Measurements from ENCODE around the gene POT1. TPM values are rescaled to one million over a fixed set of nuclear protein-coding genes. Genes with fewer than 3 reads are reported as not detected.
A peak's percentile ranks its signal among the peaks of the same experiment; 100 is the strongest.
"Not testable (repeated sequence)": the region's sequence is repeated elsewhere in the genome, so short reads cannot be mapped to it uniquely, and the experiment has no call there.

POT1 gene
- total RNA-seq, 1 experiment from 2014 or later: 22.7 TPM

DNA sequence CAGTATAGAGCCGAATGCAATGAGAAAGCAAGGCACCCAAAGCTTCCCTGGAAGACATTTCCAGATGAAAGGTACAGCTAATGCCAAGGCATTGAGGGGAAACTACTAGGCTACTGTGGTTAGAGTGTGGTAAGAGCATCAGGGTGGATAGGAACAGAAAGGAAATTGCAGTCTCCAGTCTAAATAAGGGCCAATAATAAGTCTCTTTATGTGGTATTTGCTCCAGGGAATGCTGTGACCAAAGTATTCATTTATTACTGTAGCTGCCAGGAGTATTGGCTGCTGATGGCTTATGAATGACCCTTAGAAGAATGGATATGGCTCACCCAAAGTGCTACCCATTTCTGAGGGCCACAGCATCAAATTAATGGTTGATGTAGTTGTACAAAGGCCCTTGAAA, 30.1 kb upstream of the POT1 start:
- CTCF ChIA-PET: no interaction called here
- Histone ChIP-seq H3K36me3 (ENCODE audit: insufficient read depth, low read length, poor library complexity, severe bottlenecking) (no peaks in the 10 kb centered on the region), H3K4me1 (ENCODE audit: insufficient read depth, low read length, poor library complexity, severe bottlenecking) (peaks cover 4% of the 10 kb centered on the region), H3K27me3 (replicated peaks; ENCODE audit: insufficient read depth, low read depth, low read length, poor library complexity) (no peaks in the 10 kb centered on the region), H3K9me3 (ENCODE audit: low read depth, low read length, poor library complexity, severe bottlenecking) (no peaks in the 10 kb centered on the region), H3K27ac (ENCODE audit: low read depth, low read length, poor library complexity, severe bottlenecking) (no peak overlapping the region), H3K4me3 (ENCODE audit: low read depth, low read length, poor library complexity, severe bottlenecking) (no peak overlapping the region)
- TF ChIP-seq CTCF (conservative IDR thresholded peaks at IDR 0.05; ENCODE audit: low read depth, low read length): no peak
- no peak for TF ChIP-seq EZH2 (IDR thresholded peaks at IDR 0.05; ENCODE audit: borderline replicate concordance, low read depth, low read length, poor library complexity, severe bottlenecking)
- POLR2A ChIA-PET (ENCODE audit: low non-redundant PET): no interaction called here
- intact Hi-C loops (cut with micrococcal nuclease; ENCODE audit: unreplicated experiment): no loop called here
- DNase-seq (ENCODE audit: low spot score): no peak
- no TSS peak for BruUV-seq (replicated peaks)

DNA sequence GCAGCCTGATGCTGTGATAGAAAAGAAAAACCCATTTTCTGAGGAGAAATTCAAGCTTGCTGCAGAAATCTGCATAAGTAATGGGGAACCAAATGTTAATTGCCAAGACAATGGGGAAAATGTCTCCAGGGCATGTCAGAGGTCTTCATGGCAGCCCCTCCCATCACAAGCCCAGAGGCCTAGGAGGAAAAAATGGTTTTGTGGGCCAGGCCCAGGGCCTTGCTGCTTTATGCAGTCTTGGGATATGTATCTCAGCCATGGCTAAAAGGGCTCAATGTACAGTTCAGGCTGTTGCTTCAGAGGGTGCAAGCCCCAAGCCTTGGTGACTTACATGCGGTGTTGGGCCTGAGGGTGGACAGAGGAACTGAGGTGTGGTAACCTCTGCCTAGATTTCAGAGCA, 28.3 kb upstream of the POT1 start:
- H3K4me1 ChIP-seq (ENCODE audit: insufficient read depth, low read length, poor library complexity, severe bottlenecking); H3K36me3 ChIP-seq (ENCODE audit: insufficient read depth, low read length, poor library complexity, severe bottlenecking); H3K4me3 ChIP-seq (ENCODE audit: low read depth, low read length, poor library complexity, severe bottlenecking); H3K27me3 ChIP-seq (replicated peaks; ENCODE audit: insufficient read depth, low read depth, low read length, poor library complexity); DNase-seq (ENCODE audit: low spot score); H3K9me3 ChIP-seq (ENCODE audit: low read depth, low read length, poor library complexity, severe bottlenecking); POLR2A ChIA-PET (ENCODE audit: low non-redundant PET); H3K27ac ChIP-seq (ENCODE audit: low read depth, low read length, poor library complexity, severe bottlenecking); CTCF ChIA-PET; intact Hi-C loops (cut with micrococcal nuclease; ENCODE audit: unreplicated experiment); BruUV-seq (replicated peaks): not testable (repeated sequence)

GRCh38 chr7:124956160-124956559, 26.5 kb upstream of the POT1 start:
- Histone ChIP-seq H3K9me3 (ENCODE audit: low read depth, low read length, poor library complexity, severe bottlenecking) (no peaks in the 10 kb centered on the region), H3K27me3 (replicated peaks; ENCODE audit: insufficient read depth, low read depth, low read length, poor library complexity) (no peaks in the 10 kb centered on the region), H3K27ac (ENCODE audit: low read depth, low read length, poor library complexity, severe bottlenecking) (no peak overlapping the region), H3K4me3 (ENCODE audit: low read depth, low read length, poor library complexity, severe bottlenecking) (no peak overlapping the region), H3K4me1 (ENCODE audit: insufficient read depth, low read length, poor library complexity, severe bottlenecking) (peaks cover 7% of the 10 kb centered on the region), H3K36me3 (ENCODE audit: insufficient read depth, low read length, poor library complexity, severe bottlenecking) (no peaks in the 10 kb centered on the region)
- TF ChIP-seq EZH2 (IDR thresholded peaks at IDR 0.05; ENCODE audit: borderline replicate concordance, low read depth, low read length, poor library complexity, severe bottlenecking): no peak
- TF ChIP-seq CTCF (conservative IDR thresholded peaks at IDR 0.05; ENCODE audit: low read depth, low read length): no peak
- ChIA-PET CTCF (no interaction called here), POLR2A (ENCODE audit: low non-redundant PET) (interaction anchor here (0.6 kb wide), 1 partner anchor 209 kb away, joined by 3 read pairs; no protein-coding TSS in a partner anchor)
- no peak for DNase-seq (ENCODE audit: low spot score)
- no TSS peak for BruUV-seq (replicated peaks)
- intact Hi-C loops (cut with micrococcal nuclease; ENCODE audit: unreplicated experiment): no loop called here

- ChIA-PET POLR2A (ENCODE audit: low non-redundant PET) (no interaction called here), CTCF (no interaction called here)
- no peak overlapping the region for H3K27ac ChIP-seq (ENCODE audit: low read depth, low read length, poor library complexity, severe bottlenecking)
- H3K9me3 ChIP-seq (ENCODE audit: low read depth, low read length, poor library complexity, severe bottlenecking): no peaks in the 10 kb centered on the region
- peaks cover 7% of the 10 kb centered on the region for H3K4me1 ChIP-seq (ENCODE audit: insufficient read depth, low read length, poor library complexity, severe bottlenecking)
- TF ChIP-seq EZH2 (IDR thresholded peaks at IDR 0.05; ENCODE audit: borderline replicate concordance, low read depth, low read length, poor library complexity, severe bottlenecking) (no peak), CTCF (conservative IDR thresholded peaks at IDR 0.05; ENCODE audit: low read depth, low read length) (no peak)
- BruUV-seq (replicated peaks): no TSS peak
- no peaks in the 10 kb centered on the region for H3K36me3 ChIP-seq (ENCODE audit: insufficient read depth, low read length, poor library complexity, severe bottlenecking)
- no peak overlapping the region for H3K4me3 ChIP-seq (ENCODE audit: low read depth, low read length, poor library complexity, severe bottlenecking)
- intact Hi-C loops (cut with micrococcal nuclease; ENCODE audit: unreplicated experiment): no loop called here
- H3K27me3 ChIP-seq (replicated peaks; ENCODE audit: insufficient read depth, low read depth, low read length, poor library complexity): no peaks in the 10 kb centered on the region
- peak; percentile 8 for DNase-seq (ENCODE audit: low spot score)
Observed at GRCh38 chr7:124954790-124955189, 25.2 kb upstream of the POT1 start.
